IMR-90 (cell line): ENCODE measurements around the gene PRKN. TPM values are rescaled to one million over a fixed set of nuclear protein-coding genes. Genes with fewer than 3 reads are reported as not detected.

Experiments used
- ATAC-seq: fragments of 200-7000 bp; cut with Tn5 transposase; 2 replicates; pipeline ENCODE4 v1.9.1; 2020; ENCODE audit warnings: low read depth, mild to moderate bottlenecking, moderate library complexity
- BruUV-seq: library from RNA; stranded (reverse); fragments of 400-500 nt; replicated peaks from 2 replicates; lab custom pipeline; 2021; lab: Mats Ljungman, UMichigan
- CTCF ChIA-PET: fragments of 300-600 bp; formaldehyde crosslinking; extraction: SDS; loops from one replicate; lab custom pipeline; 2021; ENCODE audit warnings: antibody characterized with exemption; lab: Yijun Ruan, JAX
- POLR2A ChIA-PET: fragments of 300-600 bp; sonication (Branson Sonifier 250); formaldehyde crosslinking; loops from one replicate; lab custom pipeline; 2022; ENCODE audit warnings: antibody characterized with exemption; ENCODE audit not compliant: unreplicated experiment; lab: Charles Lee
- DNase-seq: peaks from one replicate; pipeline ENCODE4 v3.0.0; 2013
- H2AFZ ChIP-seq: replicated peaks from 2 replicates; pipeline ENCODE3; 2013; ENCODE audit warnings: low read length, mild to moderate bottlenecking; ENCODE audit not compliant: poor library complexity
- H2AK5ac ChIP-seq: 2 replicates; pipeline ENCODE4 v1.6.1; 2013; ENCODE audit warnings: low read depth, low read length, inconsistent platforms
- H2AK9ac ChIP-seq: replicated peaks from 2 replicates; pipeline ENCODE3; 2013; ENCODE audit warnings: mild to moderate bottlenecking, low read depth, low read length, moderate library complexity; ENCODE audit not compliant: poor library complexity
- H2BK120ac ChIP-seq: 2 replicates; pipeline ENCODE4 v1.6.1; 2013; ENCODE audit warnings: low read depth, low read length, inconsistent platforms
- H2BK15ac ChIP-seq: 3 replicates; pipeline ENCODE4 v1.6.1; 2013; ENCODE audit warnings: low read depth, low read length, inconsistent platforms
- H2BK20ac ChIP-seq: 2 replicates; pipeline ENCODE4 v1.6.1; 2013; ENCODE audit warnings: low read depth, mild to moderate bottlenecking, inconsistent platforms, low read length, moderate library complexity
- H2BK5ac ChIP-seq: 2 replicates; pipeline ENCODE4 v1.6.1; 2013; ENCODE audit warnings: mild to moderate bottlenecking, low read depth, low read length, inconsistent platforms; ENCODE audit not compliant: poor library complexity, severe bottlenecking
- H3K14ac ChIP-seq: replicated peaks from 2 replicates; pipeline ENCODE4 v1.6.1; 2013; ENCODE audit warnings: low read depth, low read length, inconsistent platforms
- H3K18ac ChIP-seq: 2 replicates; pipeline ENCODE4 v1.6.1; 2013; ENCODE audit warnings: low read depth, low read length, control low read depth
- H3K23ac ChIP-seq: 2 replicates; pipeline ENCODE4 v1.6.1; 2013; ENCODE audit warnings: low read depth, low read length, inconsistent platforms
- H3K27ac ChIP-seq: 2 replicates; pipeline ENCODE4 v1.5.1; 2013; ENCODE audit warnings: mild to moderate bottlenecking, control low read depth, low read length; ENCODE audit not compliant: insufficient read depth
- H3K27me3 ChIP-seq: 2 replicates; pipeline ENCODE4 v1.6.1; 2013; ENCODE audit warnings: low read length; ENCODE audit not compliant: control insufficient read depth, insufficient read depth
- H3K36me3 ChIP-seq: 2 replicates; pipeline ENCODE4 v1.6.1; 2013; ENCODE audit warnings: low read length, mixed read lengths; ENCODE audit not compliant: control insufficient read depth, insufficient read depth
- H3K4ac ChIP-seq: 2 replicates; pipeline ENCODE4 v1.6.1; 2013; ENCODE audit warnings: low read depth, low read length, inconsistent platforms
- H3K4me1 ChIP-seq: 2 replicates; pipeline ENCODE4 v1.6.1; 2013; ENCODE audit warnings: low read length, mixed read lengths; ENCODE audit not compliant: control insufficient read depth, insufficient read depth
- H3K4me2 ChIP-seq: 2 replicates; pipeline ENCODE4 v1.6.1; 2013; ENCODE audit warnings: low read depth, mild to moderate bottlenecking, control low read depth, low read length, moderate library complexity
- H3K4me3 ChIP-seq: 2 replicates; pipeline ENCODE4 v1.5.1; 2013; ENCODE audit warnings: low read depth, mild to moderate bottlenecking, control low read depth, low read length, moderate library complexity; ENCODE audit not compliant: insufficient read depth
- H3K56ac ChIP-seq: 2 replicates; pipeline ENCODE4 v1.6.1; 2013; ENCODE audit warnings: low read length, inconsistent platforms; ENCODE audit not compliant: insufficient read depth; ENCODE audit errors: extremely low read depth
- H3K79me1 ChIP-seq, 2 experiments: 2 replicates each; pipeline ENCODE4 v1.6.1; 2013; ENCODE audit warnings: low read length in 2 of 2, inconsistent platforms in 1 of 2, low read depth in 1 of 2
- H3K9ac ChIP-seq: 2 replicates; pipeline ENCODE4 v1.6.1; 2013; ENCODE audit warnings: low read depth, low read length, control low read depth
- H3K9me1 ChIP-seq: 2 replicates; pipeline ENCODE4 v1.6.1; 2013; ENCODE audit warnings: low read length, inconsistent platforms; ENCODE audit not compliant: insufficient read depth
- H3K9me3 ChIP-seq: 2 replicates; pipeline ENCODE4 v1.6.1; 2013; ENCODE audit warnings: low read length; ENCODE audit not compliant: control insufficient read depth, insufficient read depth
- H4K20me1 ChIP-seq: 2 replicates; pipeline ENCODE4 v1.6.1; 2013; ENCODE audit warnings: low read length, inconsistent platforms; ENCODE audit not compliant: insufficient read depth
- H4K5ac ChIP-seq: 2 replicates; pipeline ENCODE4 v1.6.1; 2013; ENCODE audit warnings: mild to moderate bottlenecking, low read depth, low read length, control low read depth
- H4K8ac ChIP-seq, 2 experiments: 2 replicates each; pipeline ENCODE4 v1.6.1; 2013; ENCODE audit warnings: low read depth in 2 of 2, low read length in 2 of 2, control low read depth in 1 of 2, inconsistent platforms in 1 of 2
- H4K91ac ChIP-seq: 2 replicates; pipeline ENCODE4 v1.6.1; 2013; ENCODE audit warnings: low read depth, low read length, inconsistent platforms; ENCODE audit not compliant: insufficient read depth
- CHD1 ChIP-seq: IDR thresholded peaks from 2 replicates; pipeline ENCODE4 v1.6.1; 2012; ENCODE audit warnings: low read depth, low read length, improper control_type of control experiment
- SMC3 ChIP-seq: fragments of 150-350 bp; IDR thresholded peaks from 2 replicates; pipeline ENCODE4 v1.6.1; 2016; ENCODE audit warnings: low read depth, mild to moderate bottlenecking, antibody characterized with exemption, low read length, moderate library complexity
- WGBS, 2 experiments: methylation state at CpG; one replicate each; pipeline versions ENCODE4 v1.1.5 to v1.1.7; 2013; ENCODE audit warnings: missing lambda C conversion rate in 2 of 2; ENCODE audit not compliant: insufficient read length in 1 of 2; ENCODE audit errors: extremely low coverage in 2 of 2; 5-methylcytosine and 5-hydroxymethylcytosine counted together
- dilution Hi-C: fragments of 300-500 bp; cut with HindIII; formaldehyde crosslinking; loops from one replicate; pipeline ENCODE4 v1.14.3; 2018; ENCODE audit warnings: low sequenced_read_pairs; ENCODE audit not compliant: unreplicated experiment
- in situ Hi-C: fragments of 300-500 bp; cut with MboI; formaldehyde crosslinking; loops from 3 replicates; pipeline ENCODE4 v1.14.3; 2019; ENCODE audit warnings: low sequenced_read_pairs, inconsistent platforms, mixed read lengths
- intact Hi-C: fragments of 100-400 bp; cut with micrococcal nuclease; formaldehyde crosslinking; loops from 2 replicates; pipeline ENCODE4 v1.10.0; 2022
- polyA plus RNA-seq, 3 experiments: library from polyadenylated mRNA; depleted of rRNA; stranded (reverse); fragments of >200 nt; gene quantifications; 2 replicates each; pipeline ENCODE4 v1.2.3, GENCODE V29; 2012; ENCODE audit warnings: low replicate concordance in 1 of 3
- total RNA-seq: library from RNA; depleted of rRNA; stranded (reverse); fragments of >200 nt; gene quantifications from 2 replicates; pipeline ENCODE4 v1.2.3, GENCODE V29; 2012
- TF ChIP-seq, protein P1 (sequence below): fragments of 150-350 bp; IDR thresholded peaks from 2 replicates; pipeline ENCODE4 v1.6.1; 2016; ENCODE audit warnings: low read depth, mild to moderate bottlenecking, low read length, moderate library complexity, borderline replicate concordance

The PRKN gene
- total and polyA plus RNA-seq, 2 of the 4 experiments (the other 2 are of a cell fraction), result 0.15 to 0.18 TPM

DNA sequence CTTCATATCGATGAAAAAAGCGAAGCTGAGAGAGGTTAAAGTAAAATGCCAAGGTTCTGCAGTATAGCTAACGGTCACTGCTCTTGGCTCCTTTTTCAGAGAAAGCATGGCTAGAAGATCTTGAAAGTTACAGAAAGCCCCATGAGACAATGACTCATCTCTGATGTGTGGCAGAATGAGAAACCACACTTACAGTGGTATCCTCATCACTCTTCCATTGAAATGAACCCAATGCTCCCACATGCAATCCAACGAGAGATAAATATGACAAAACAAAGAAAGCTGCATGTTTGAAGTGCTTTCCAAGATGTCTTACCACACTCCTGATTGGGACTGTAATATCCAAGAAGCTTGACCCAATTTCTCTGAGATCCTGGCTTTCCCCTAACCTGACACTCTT is 694.9 kb downstream of the PRKN start:
- WGBS, 2 experiments, result no CpG with 5 or more reads among the region's 4 CpGs
- TF ChIP-seq CHD1 (no peak), SMC3 (no peak)
- TF ChIP-seq, protein P1, sequence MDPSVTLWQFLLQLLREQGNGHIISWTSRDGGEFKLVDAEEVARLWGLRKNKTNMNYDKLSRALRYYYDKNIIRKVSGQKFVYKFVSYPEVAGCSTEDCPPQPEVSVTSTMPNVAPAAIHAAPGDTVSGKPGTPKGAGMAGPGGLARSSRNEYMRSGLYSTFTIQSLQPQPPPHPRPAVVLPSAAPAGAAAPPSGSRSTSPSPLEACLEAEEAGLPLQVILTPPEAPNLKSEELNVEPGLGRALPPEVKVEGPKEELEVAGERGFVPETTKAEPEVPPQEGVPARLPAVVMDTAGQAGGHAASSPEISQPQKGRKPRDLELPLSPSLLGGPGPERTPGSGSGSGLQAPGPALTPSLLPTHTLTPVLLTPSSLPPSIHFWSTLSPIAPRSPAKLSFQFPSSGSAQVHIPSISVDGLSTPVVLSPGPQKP, result no peak
- H2AFZ ChIP-seq, result no peak overlapping the region
- ATAC-seq, result no peak
- H3K9me1 ChIP-seq, result no peaks in the 10 kb centered on the region
- H3K27ac ChIP-seq, result no peak overlapping the region
- intact Hi-C loops, result no loop called here
- peaks cover 5% of the 10 kb centered on the region for H3K9me3 ChIP-seq
- no peak overlapping the region for H2BK15ac ChIP-seq
- H3K27me3 ChIP-seq, result no peaks in the 10 kb centered on the region
- no peak overlapping the region for H4K5ac ChIP-seq
- H2BK20ac ChIP-seq, result no peak overlapping the region
- no peak overlapping the region for H2BK120ac ChIP-seq
- no peak overlapping the region for H3K23ac ChIP-seq
- H2AK9ac ChIP-seq, result no peak overlapping the region
- POLR2A ChIA-PET, result no interaction called here
- no peaks in the 10 kb centered on the region for H3K36me3 ChIP-seq
- dilution Hi-C loops, result no loop called here
- H3K18ac ChIP-seq, result no peak overlapping the region
- no peak overlapping the region for H3K56ac ChIP-seq
- H3K4ac ChIP-seq, result no peak overlapping the region
- no peak for DNase-seq
- no peak overlapping the region for H2BK5ac ChIP-seq
- in situ Hi-C loops, result no loop called here
- CTCF ChIA-PET, result no interaction called here
- H4K8ac ChIP-seq, result no peak overlapping the region
- H3K14ac ChIP-seq, result no peak overlapping the region
- no peak overlapping the region for H4K91ac ChIP-seq
- H4K20me1 ChIP-seq, result no peaks in the 10 kb centered on the region
- no peak overlapping the region for H3K4me3 ChIP-seq
- H3K9ac ChIP-seq, result no peak overlapping the region
- no peak overlapping the region for H2AK5ac ChIP-seq
- BruUV-seq, result no TSS peak
- H3K4me1 ChIP-seq, result no peaks in the 10 kb centered on the region
- no peak overlapping the region for H3K4me2 ChIP-seq
- H3K79me1 ChIP-seq, result no peaks in the 10 kb centered on the region
